ENCODE results near the gene ANKIB1.

The ANKIB1 gene

GRCh38 chr7:92306153-92306552 is 60.4 kb downstream of the ANKIB1 start:
- DNase-seq (ENCODE audit: low spot score), result no peak
- TF ChIP-seq CTCF (IDR thresholded peaks at IDR 0.05; ENCODE audit: extremely low read depth, insufficient read depth, missing control alignments), result no peak
- in situ Hi-C loops (cut with MboI; ENCODE audit: low pct_unique_long_range_greater_than_20kb, low sequenced_read_pairs, unreplicated experiment), result no loop called here

GRCh38 chr7:92313055-92313454 is 67.3 kb downstream of the ANKIB1 start:
- DNase-seq (ENCODE audit: low spot score), result no peak
- in situ Hi-C loops (cut with MboI; ENCODE audit: low pct_unique_long_range_greater_than_20kb, low sequenced_read_pairs, unreplicated experiment), result no loop called here
- no peak for TF ChIP-seq CTCF (IDR thresholded peaks at IDR 0.05; ENCODE audit: extremely low read depth, insufficient read depth, missing control alignments)

- in situ Hi-C loops (cut with MboI; ENCODE audit: low pct_unique_long_range_greater_than_20kb, low sequenced_read_pairs, unreplicated experiment), result no loop called here
- no peak for DNase-seq (ENCODE audit: low spot score)
- TF ChIP-seq CTCF (IDR thresholded peaks at IDR 0.05; ENCODE audit: extremely low read depth, insufficient read depth, missing control alignments), result no peak
These were observed 73.5 kb downstream of the ANKIB1 start for GRCh38 chr7:92319243-92319642.

GRCh38 chr7:92325173-92325572 is 79.4 kb downstream of the ANKIB1 start:
- in situ Hi-C loops (cut with MboI; ENCODE audit: low pct_unique_long_range_greater_than_20kb, low sequenced_read_pairs, unreplicated experiment), result no loop called here
- no peak for TF ChIP-seq CTCF (IDR thresholded peaks at IDR 0.05; ENCODE audit: extremely low read depth, insufficient read depth, missing control alignments)
- no peak for DNase-seq (ENCODE audit: low spot score)

- in situ Hi-C loops (cut with MboI; ENCODE audit: low pct_unique_long_range_greater_than_20kb, low sequenced_read_pairs, unreplicated experiment), result no loop called here
- DNase-seq (ENCODE audit: low spot score), result no peak
- TF ChIP-seq CTCF (IDR thresholded peaks at IDR 0.05; ENCODE audit: extremely low read depth, insufficient read depth, missing control alignments), result no peak
These were observed 80.1 kb downstream of the ANKIB1 start for GRCh38 chr7:92325858-92326257.

GRCh38 chr7:92330835-92331438 is 85.2 kb downstream of the ANKIB1 start:
- no peak for TF ChIP-seq CTCF (IDR thresholded peaks at IDR 0.05; ENCODE audit: extremely low read depth, insufficient read depth, missing control alignments)
- in situ Hi-C loops (cut with MboI; ENCODE audit: low pct_unique_long_range_greater_than_20kb, low sequenced_read_pairs, unreplicated experiment), result no loop called here
- DNase-seq (ENCODE audit: low spot score), result no peak

GRCh38 chr7:92331508-92331907 is 85.7 kb downstream of the ANKIB1 start:
- no peak for TF ChIP-seq CTCF (IDR thresholded peaks at IDR 0.05; ENCODE audit: extremely low read depth, insufficient read depth, missing control alignments)
- in situ Hi-C loops (cut with MboI; ENCODE audit: low pct_unique_long_range_greater_than_20kb, low sequenced_read_pairs, unreplicated experiment), result no loop called here
- no peak for DNase-seq (ENCODE audit: low spot score)

Data from GM13977 (cell line).